Stimulated activated CD4-positive, alpha-beta T cell treated with anti-CD3 and anti-CD28 coated beads, Interleukin-1b, Interleukin-23, amount 100 ng/mL, for 24 hours (primary cell): Measurements from ENCODE around the gene NUDT14.

Experiments
- DNase-seq, 4 experiments: peaks; one replicate each; pipeline ENCODE4 v3.0.0-alpha.2; 2020; ENCODE audit warnings: low read depth in 4 of 4, low spot score in 1 of 4

Gene NUDT14

DNA sequence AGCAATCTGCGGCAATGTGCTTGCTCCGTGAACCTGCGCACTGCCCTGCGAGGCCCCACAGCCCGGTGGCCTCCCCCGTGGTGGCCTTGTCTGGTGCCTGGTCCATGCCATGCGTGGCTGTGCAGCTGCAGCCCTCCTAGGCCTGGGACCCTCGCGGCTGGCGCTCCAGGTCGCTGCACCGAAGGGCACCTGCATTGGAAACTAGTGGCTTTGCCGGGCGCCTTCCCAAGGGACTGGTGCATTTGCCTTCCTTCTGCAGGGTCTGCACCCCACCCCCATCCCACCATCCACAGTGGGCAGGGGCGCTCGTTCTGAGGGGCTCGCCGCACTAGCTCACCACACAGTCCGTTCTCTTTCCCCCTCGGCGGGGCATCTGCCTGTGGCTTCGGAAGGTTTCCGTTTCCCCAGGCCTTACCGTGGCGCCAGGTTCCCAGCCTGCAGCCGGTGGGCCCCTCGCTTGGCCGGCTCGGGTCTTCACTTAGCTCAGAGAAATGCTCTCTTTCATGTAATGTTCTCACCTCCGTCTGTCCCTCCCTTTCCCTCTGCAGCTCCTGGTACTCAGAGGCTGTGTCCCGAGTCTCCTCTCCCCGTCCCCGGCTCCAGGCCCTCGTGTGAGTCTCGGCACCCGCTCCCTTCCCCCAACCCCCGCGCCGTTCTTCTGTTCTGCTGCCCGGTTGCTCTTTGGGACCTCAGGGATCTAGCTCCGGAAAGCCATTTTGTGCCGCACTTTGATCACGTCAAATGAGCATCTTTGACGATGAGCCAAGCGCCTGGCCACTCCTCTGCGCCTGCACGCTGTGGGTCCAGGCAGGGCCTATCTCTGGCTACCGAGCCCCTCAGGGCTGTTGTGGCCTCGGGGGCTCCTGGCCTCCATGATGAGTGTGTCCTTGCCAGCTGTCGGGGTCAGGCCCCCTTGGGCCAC lies 44.5 kb downstream of the NUDT14 start:
- no peak for DNase-seq

- DNase-seq: no peak
Measured at GRCh38 chr14:105135700-105136395, 45.3 kb downstream of the NUDT14 start.

DNA sequence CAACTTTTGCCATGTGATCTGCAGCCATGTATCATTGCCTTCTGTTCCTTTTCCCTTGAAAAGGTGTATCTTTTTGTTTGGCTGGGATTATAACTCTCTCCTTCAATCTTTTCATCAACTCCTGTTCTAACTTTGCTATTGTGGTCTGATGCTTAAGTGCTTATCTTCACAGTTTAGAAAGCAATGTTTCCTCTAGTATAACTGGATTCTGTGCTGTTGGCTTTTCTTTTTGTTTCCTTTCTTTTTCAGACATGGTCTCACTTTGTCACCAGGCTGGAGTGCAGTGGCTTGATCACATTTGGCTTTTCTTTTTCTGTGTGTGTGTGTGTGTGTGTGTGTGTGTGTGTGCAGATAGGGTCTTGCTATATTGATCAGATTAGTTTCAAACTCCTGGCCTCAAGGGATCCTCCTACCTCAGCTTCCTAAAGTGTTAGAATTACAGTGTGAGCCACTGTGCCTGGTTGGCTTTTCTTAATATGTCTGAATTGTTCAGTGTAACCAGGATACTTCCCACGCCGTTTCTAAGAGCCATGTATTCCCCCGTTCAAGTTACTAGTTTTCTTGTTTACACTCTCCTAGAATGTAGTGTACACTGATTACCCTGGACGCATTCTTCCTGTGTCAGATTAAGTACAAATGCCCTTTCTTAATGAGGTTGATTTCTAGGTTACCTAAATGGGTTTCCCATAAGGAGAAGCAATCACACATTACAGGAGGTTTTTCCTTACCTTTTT lies 48.0 kb downstream of the NUDT14 start:
- DNase-seq: no peak

- DNase-seq: no peak
Measured at GRCh38 chr14:105131241-105131640, 49.9 kb downstream of the NUDT14 start.

GRCh38 chr14:105128059-105128458 lies 53.1 kb downstream of the NUDT14 start:
- DNase-seq: no peak

- no peak for DNase-seq
Measured at GRCh38 chr14:105126981-105127329, 54.2 kb downstream of the NUDT14 start.

GRCh38 chr14:105126126-105126980 lies 54.8 kb downstream of the NUDT14 start:
- DNase-seq: no peak

- no peak for DNase-seq
Measured at GRCh38 chr14:105124823-105125222, 56.3 kb downstream of the NUDT14 start.

- DNase-seq: no peak
Measured at GRCh38 chr14:105123981-105124765, 56.9 kb downstream of the NUDT14 start.

- no peak for DNase-seq
Measured at GRCh38 chr14:105123064-105123665, 57.9 kb downstream of the NUDT14 start.
